HEK293T (cell line): Measurements from ENCODE around the gene UBE2I.

ENCODE experiments used
- ARNT ChIP-seq: fragments of 450-650 bp; IDR thresholded peaks from 2 replicates; pipeline ENCODE4 v1.6.1; 2017; ENCODE audit warnings: mild to moderate bottlenecking
- ELF4 ChIP-seq: fragments of 450-650 bp; IDR thresholded peaks from 2 replicates; pipeline ENCODE4 v1.6.1; 2017; ENCODE audit warnings: antibody characterized with exemption
- FOXK2 ChIP-seq: fragments of 450-650 bp; IDR thresholded peaks from 2 replicates; pipeline ENCODE4 v1.6.1; 2016; ENCODE audit warnings: mild to moderate bottlenecking
- LEF1 ChIP-seq: fragments of 450-650 bp; IDR thresholded peaks from 2 replicates; pipeline ENCODE4 v1.6.1; 2017; ENCODE audit warnings: mild to moderate bottlenecking, borderline replicate concordance
- SP1 ChIP-seq: fragments of 450-650 bp; IDR thresholded peaks from 2 replicates; pipeline ENCODE4 v1.6.1; 2017
- TF ChIP-seq, protein P1 (sequence below): fragments of 450-650 bp; IDR thresholded peaks from 2 replicates; pipeline ENCODE4 v1.6.1; 2016

DNA sequence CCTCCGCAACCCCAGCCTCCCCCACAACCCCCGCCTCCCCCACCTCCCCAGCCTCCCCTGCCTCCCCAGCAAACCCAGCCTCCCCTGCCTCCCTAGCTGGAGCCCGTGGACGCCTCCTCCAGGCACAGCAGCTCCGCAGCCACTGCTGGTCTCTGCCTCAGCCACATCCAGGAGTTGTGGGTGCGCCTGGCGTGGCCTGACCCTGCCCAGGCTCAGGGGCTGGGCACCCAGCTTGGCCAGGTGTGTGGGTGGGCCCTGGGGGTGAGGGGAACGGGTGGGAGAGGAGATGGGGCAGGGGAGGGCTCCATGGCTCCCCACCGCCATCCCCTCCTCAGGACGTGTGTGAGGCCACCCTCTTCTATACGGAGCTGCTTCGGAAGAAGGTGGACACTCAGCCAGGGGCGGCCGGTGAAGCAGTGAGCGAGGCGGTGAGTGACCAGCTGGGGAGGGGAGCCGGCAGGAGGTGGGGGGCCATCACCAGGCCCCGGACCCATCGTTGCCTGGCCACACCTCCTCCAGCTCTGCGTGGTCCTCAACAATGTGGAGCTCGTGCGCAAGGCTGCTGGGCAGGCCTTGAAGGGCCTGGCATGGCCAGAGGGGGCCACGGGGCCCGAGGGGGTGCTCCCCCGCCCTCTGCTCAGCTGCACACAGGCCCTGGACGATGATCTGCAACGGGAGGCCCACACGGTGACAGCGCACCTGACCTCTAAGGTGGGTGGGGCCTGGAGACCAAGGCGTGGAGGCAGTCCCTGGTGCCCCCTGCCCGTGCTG lies 36.4 kb downstream of the UBE2I start:
- no peak for TF ChIP-seq FOXK2
- TF ChIP-seq, protein P1, sequence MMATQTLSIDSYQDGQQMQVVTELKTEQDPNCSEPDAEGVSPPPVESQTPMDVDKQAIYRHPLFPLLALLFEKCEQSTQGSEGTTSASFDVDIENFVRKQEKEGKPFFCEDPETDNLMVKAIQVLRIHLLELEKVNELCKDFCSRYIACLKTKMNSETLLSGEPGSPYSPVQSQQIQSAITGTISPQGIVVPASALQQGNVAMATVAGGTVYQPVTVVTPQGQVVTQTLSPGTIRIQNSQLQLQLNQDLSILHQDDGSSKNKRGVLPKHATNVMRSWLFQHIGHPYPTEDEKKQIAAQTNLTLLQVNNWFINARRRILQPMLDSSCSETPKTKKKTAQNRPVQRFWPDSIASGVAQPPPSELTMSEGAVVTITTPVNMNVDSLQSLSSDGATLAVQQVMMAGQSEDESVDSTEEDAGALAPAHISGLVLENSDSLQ: no peak
- TF ChIP-seq ELF4: no peak
- no peak for TF ChIP-seq ARNT
- no peak for TF ChIP-seq LEF1
- TF ChIP-seq SP1: no peak
